Colon (tissue), 2 donors: Measurements from ENCODE around the gene ZNF28.
"Not testable (repeated sequence)": the region's sequence is repeated elsewhere in the genome, so short reads cannot be mapped to it uniquely, and the experiment has no call there.

Experiments
- FAIRE-seq: peaks from 2 replicates; lab custom pipeline; 2012; peaks lifted over from hg19 to GRCh38; lab: Jason Lieb, UNC
- donor health status: control.
- donor health status: control.

Gene ZNF28

GRCh38 chr19:52821204-52821960, at the start of gene ZNF28:
Gene ZNF28, minus strand, starts transcription at chr19:52821633. Its CDS starts 3,675 bp downstream, at chr19:52817958.
- peak; percentile 24 for FAIRE-seq

GRCh38 chr19:52868031-52868430, 46.6 kb upstream of the ZNF28 start:
- FAIRE-seq = not testable (repeated sequence)

- FAIRE-seq = not testable (repeated sequence)
Observed at GRCh38 chr19:52857378-52858191, 36.2 kb upstream of the ZNF28 start, which contains the start of gene ZNF468. Gene ZNF468, minus strand, starts transcription at chr19:52857619. Its CDS starts 3,347 bp downstream, at chr19:52854272.

- FAIRE-seq = not testable (repeated sequence)
Observed at GRCh38 chr19:52856540-52857377, 35.3 kb upstream of the ZNF28 start.

- not testable (repeated sequence) for FAIRE-seq
Observed at GRCh38 chr19:52847352-52847751, 25.9 kb upstream of the ZNF28 start.

- not testable (repeated sequence) for FAIRE-seq
Observed at GRCh38 chr19:52840825-52841465, 19.5 kb upstream of the ZNF28 start.

GRCh38 chr19:52834289-52834688, 12.9 kb upstream of the ZNF28 start:
- not testable (repeated sequence) for FAIRE-seq

GRCh38 chr19:52833541-52833940, 12.1 kb upstream of the ZNF28 start:
- not testable (repeated sequence) for FAIRE-seq

- FAIRE-seq = not testable (repeated sequence)
Observed at GRCh38 chr19:52829866-52830265, 8.4 kb upstream of the ZNF28 start.

GRCh38 chr19:52825765-52826164, 4.3 kb upstream of the ZNF28 start:
- FAIRE-seq = no peak

- FAIRE-seq = no peak
Observed at GRCh38 chr19:52823676-52824075, 2.2 kb upstream of the ZNF28 start.

GRCh38 chr19:52820472-52821203, 795 bp downstream of the ZNF28 start:
- FAIRE-seq = not testable (repeated sequence)

GRCh38 chr19:52809801-52810200, 11.6 kb downstream of the ZNF28 start:
- no peak for FAIRE-seq

- FAIRE-seq = not testable (repeated sequence)
Observed at GRCh38 chr19:52799950-52800640, 21.3 kb downstream of the ZNF28 start.

- FAIRE-seq = no peak
Observed at GRCh38 chr19:52789440-52789839, 32.0 kb downstream of the ZNF28 start.

GRCh38 chr19:52786464-52787354, 34.7 kb downstream of the ZNF28 start, which contains the start of gene ZNF600:
Gene ZNF600, minus strand, starts transcription at chr19:52786791. Its CDS starts 7,903 bp downstream, at chr19:52778888.
- not testable (repeated sequence) for FAIRE-seq

GRCh38 chr19:52786078-52786463, 35.4 kb downstream of the ZNF28 start:
- FAIRE-seq = no peak

GRCh38 chr19:52785506-52785905, 35.9 kb downstream of the ZNF28 start:
- no peak for FAIRE-seq

- FAIRE-seq = not testable (repeated sequence)
Observed at GRCh38 chr19:52782864-52783263, 38.6 kb downstream of the ZNF28 start.
